HG03442 (cell line): Measurements from ENCODE around the gene TTN.

Experiments
- ATAC-seq: cut with Tn5 transposase; IDR thresholded peaks from one replicate; pipeline ENCODE4 v1.9.1; 2021; ENCODE audit warnings: mild to moderate bottlenecking, moderate library complexity; ENCODE audit not compliant: unreplicated experiment

TTN gene

DNA sequence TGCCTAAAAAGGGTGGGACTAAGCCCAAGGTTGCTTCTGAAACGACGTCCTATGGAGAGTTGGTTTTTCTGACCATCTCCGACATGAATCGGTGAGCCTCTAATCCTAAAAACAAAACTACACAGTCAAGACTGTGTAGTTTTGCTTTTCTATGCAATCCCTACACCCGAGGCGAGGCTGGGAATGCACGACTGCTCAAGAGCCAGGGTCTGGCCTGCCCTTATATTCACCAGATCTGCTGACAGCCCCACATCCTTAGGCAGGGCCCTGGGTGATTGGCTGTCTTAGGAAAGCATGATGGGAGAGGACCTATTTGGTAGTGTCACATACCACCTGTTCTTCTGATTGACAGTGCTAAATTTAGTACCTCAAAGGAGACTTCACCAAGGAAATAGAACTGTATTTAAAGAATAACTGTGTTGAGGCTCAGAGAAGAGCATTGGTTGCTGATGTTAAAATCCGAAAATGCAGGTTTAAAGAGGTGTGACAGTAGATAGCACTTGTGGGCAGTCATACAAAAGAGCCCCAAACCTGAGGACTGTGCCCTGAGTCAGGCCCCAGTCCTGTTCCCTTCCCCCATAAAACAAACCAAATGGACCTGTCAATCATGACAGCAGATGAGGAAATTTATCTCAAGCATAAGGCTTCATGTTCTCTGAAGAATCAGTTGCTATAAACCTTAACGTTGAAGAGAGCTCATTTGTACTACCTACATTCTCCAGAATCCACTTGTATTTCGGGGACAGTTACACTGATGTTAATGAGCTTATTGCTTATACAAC is at the start of gene TTN:
TSS of gene TTN (minus strand) at position 197 of the 782 bp plus-strand sequence. CDS start 2,781 bp downstream, outside the sequence.
- no peak for ATAC-seq

DNA sequence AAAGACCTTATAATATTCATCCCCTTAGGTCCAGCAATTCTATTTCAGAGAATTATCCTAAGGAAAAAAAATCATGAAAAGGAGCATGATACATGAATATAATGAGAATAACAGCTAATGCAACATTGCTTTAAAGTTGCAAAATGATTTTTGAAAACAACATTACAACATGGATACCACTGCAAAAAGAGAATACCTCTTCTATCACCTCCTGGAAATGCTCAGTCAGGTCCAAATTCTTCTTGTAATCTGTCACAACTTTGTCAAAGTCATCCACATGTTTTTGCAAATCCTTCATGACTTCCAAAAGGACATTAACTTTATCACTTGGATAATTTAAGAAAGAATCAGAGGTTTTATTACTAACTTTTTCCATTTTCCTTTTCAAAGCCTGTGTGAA is 47.9 kb upstream of the TTN start:
- ATAC-seq, result no peak

DNA sequence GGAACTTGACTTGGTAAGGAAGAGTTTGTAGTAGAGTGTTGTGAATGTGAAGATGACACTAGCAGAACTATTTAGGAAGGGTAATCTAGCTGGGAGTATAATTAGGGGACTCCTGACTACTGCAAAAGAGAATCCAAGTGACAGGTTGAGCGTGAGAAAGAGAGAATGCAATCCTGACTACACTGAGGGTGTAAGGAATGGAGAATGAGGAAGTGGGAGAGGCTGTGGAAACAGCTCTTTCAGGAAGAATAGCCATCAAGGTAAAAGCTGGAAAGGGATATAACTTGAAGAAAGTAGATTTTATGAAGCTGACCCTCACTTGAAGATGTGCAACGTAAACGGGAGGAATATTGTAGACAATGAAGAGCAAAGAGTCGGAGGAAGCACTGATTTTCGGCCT is 41.1 kb upstream of the TTN start:
- ATAC-seq, result no peak

DNA sequence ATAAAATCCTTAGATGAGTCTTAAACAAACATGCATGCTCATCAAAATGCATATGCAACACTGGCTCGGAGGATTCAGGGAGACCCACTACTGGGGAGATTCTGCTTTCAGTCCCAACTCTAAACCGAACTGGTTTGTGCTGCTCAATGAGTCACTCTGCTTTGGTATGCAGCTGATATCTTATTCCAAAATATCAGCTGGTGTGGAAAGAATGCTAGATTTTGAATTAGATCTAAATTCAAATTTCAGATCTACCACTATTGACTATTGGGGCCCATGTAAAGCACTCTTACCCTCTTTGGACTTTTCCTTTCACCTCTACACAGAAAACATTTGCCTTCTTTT is 39.2 kb upstream of the TTN start:
- no peak for ATAC-seq

DNA sequence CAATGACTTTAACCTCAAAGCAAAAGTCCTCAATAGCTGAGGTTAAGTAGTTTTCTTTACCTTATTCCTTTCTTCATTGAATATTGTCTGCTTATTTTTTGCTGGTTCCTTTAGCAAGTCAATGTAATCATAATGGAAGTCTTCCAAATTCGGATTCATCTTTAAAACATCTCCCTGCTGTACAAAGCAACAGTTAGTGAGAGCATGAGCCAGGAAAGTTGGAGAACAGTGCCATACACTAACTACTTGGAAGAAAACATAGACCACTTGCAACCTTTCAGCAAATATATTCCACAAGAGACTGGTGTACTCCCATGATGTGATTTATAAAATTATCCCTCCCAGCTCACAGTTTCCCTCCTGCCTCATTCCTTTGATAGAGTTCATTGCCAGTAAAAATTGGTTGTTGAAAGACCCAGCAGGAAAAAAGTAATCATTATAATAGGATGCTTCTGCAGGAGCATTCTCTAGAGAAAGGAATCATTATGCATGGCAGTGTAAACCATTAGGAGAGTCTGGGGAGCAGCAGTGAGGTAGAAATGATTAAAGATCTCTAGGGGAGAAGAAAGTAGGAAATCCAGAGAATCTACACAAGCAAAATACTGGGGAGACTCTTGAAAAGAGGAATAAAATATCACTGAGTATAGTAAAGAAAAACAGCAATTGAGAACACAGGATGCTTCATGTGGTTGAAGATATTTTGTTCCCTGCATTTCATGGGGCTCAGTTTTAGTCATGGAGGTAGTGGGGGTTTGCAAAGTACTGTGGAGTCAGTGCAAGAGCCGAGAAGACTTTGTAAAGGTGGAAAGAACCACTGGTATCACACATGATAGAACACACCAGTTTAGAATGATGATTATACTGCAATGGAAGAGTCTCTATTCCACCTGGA is 38.6 kb upstream of the TTN start:
- ATAC-seq, result no peak

DNA sequence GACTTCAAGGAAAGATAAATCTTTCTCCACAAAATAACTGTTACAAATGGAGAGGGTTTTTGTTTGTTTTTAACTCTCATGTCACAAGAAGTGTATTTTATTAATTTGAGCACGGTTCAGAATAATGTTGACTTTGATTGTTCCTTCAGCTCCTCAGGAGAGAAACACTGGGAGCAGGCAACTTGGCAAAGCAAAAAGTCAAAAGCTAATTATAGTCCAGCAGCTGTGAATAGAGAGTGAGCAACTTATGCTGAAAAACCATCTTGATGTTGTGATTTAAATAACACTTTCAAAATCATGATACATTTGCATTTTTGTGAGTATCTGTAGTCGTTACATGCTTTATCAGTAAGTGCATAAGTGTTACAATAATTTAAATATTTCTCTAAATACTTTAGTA is 37.5 kb upstream of the TTN start:
- ATAC-seq, result no peak

DNA sequence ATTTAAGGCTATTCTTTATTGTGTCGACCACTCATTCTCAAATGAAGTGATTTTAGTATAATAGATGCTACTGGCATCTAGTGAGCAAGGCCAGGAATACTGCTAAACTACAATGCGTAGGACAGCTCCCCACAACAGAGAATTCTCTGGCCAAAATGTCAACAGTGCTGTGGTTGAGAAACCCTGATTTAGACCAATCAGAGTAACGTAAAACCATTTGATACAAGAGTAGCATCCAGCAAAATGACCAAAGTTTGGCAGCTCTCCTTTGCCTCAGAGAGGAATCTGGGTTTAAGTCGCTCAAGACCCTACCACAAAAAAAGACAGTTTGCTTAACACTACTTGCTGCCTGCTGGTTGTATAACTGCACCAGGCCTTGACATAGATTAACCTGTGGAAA is 37.0 kb upstream of the TTN start:
- ATAC-seq, result no peak

DNA sequence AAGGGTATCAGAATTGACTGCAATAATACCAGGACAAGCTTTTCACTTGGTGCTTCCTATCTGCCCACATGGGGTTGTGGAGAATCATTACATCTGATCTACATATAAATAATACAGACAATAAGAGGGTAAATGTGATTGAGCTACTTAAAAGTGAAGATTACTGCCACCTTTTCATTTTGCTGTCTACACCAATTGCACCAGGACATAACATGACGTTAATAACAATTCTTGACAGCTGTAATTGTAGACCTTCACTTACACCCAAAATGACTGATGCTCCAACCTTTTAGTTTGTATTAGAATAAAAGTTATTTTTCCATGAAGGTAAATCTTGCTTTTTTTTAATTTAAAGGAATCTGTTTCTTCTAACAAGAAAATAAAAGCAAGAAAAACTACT is 36.5 kb upstream of the TTN start:
- ATAC-seq, result no peak

DNA sequence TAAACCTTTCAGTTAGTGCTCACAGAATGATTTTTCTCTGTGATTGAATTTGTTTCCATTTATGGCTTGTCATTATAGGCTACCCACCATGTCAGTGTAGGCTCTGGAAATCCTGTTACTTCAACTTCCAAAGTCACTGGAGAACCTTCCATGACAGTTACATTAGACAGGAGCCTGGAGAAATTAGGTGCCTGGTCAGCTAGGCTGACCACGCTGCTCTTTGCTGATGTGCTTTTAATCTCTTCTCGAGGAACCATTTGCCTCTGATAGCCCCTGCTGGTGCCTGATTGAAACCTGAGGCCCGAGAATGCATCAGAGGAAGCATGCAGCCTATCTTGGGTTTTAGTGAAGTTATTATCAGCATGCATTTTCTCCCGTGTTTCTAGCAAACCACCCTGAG is 29.6 kb upstream of the TTN start:
- no peak for ATAC-seq

DNA sequence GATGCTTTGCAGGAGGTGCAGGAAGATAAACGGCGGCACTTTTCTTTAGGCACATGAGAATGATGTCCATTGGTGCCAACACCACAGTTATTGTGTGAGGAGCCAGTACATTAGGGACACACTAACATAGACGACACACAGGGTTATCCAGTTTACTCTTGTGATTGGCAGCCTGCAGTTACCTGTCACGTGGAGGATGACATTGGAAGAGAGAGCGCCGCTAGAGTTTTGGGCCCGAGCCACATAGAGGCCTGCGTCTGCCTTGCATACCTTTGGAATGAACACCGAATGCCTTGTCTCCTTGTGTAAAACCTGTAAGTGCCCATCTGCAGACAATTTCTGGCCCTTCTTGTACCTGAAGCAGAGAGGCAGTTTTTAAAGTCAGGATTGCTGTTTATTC is 26.9 kb upstream of the TTN start:
- no peak for ATAC-seq

DNA sequence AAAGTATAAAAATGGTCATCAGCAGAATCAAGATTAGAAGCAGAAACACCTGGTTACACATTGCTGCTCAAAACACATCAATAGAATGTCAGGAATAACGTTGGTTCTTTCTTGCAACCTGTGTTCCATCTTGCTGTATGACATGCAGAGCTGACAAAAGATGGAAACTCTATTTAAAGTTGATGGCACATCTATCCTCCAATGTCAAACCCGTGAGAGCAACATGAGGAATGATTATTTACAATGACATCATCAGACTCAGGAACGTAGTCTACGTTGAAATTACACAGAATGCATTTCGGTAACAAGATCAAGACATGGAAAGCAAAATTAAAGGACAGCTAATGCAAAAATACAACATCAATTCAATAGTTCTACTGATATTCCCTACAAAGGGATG is 26.2 kb upstream of the TTN start:
- no peak for ATAC-seq

DNA sequence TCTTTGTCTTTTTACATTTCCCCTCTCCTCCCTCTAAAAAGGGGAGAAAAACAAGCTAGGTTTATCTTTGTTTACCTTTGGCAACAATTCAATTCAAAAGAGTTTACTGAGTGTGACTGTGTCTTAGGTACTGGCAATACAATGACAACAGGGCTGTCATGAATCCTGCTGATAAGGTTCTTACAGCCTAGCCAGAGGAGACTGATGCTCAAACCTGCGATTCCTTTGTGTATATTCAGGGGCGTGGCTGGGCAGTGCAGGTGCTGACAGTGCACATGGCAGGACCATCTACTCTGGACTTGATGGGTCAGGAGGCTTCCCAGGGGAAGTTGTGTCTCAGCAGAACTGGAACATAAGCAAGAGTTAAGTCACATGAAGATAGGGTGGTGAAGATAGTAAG is 23.2 kb upstream of the TTN start:
- ATAC-seq, result no peak

DNA sequence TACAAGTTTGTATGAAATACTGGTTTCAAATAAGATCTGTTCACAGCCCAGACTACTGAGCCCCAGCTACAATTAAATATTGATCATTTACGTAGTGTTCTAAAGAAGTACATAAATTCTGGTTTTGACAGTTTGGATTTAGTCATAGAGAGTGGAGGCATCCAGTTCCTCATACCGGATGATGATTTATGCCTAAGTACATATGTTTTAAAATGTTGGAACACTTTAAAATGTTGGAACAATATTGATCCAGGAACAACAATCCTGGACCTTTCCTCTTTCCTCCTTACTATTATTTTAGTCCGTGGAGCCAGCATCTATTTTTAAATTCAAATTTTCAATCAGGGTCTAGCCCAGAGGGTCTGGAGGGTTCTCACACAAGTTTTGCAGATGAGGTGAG is 22.8 kb upstream of the TTN start:
- no peak for ATAC-seq

DNA sequence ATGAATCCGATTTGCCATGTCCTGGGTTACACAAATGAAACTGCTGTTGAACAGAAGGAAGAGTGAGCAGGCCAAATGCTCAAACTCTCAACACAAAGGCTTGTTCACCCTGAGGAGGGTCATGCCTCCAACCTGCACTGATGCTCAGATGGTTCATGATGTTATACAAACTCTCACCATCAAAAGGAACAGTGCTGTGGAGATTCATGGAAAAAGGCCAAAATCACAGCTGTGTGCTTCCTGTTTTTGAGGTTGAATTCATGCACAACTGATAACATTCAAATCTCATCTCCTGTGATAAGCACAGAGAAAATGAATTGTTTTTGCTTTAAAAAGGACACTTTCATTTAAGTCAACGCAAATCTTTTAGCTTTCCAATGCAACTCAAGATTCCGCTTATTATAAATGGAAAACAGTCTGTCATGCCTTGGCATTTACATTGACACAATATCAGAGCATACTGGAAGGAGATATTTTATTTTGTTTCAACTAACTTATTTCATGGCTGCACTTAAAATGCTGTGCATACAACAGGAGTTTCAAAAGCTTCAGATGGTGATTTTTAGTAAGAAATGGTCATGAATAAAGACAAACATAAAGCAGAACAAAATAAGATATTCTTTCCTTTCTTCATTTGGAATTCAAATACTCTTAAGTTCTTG is 22.2 kb upstream of the TTN start:
- no peak for ATAC-seq

DNA sequence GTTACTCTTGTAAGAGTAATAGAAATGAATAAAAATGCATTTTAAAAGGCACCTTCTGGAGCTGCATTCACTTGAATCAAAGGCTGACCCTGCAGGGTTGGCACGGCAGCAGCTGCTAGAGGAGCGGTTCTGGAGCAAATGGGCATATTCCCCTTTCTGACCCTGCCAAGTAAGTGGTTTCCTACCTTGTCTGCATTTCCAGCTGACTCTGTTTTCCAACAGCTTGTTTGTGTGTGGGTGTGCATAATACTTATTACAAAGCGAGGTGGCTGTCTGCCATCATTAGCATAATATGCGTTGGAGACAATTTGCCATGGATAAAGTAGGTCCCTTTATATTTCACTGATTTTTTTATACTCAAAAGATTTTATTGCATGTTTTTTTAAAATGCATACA is 21.3 kb upstream of the TTN start:
- ATAC-seq, result no peak

DNA sequence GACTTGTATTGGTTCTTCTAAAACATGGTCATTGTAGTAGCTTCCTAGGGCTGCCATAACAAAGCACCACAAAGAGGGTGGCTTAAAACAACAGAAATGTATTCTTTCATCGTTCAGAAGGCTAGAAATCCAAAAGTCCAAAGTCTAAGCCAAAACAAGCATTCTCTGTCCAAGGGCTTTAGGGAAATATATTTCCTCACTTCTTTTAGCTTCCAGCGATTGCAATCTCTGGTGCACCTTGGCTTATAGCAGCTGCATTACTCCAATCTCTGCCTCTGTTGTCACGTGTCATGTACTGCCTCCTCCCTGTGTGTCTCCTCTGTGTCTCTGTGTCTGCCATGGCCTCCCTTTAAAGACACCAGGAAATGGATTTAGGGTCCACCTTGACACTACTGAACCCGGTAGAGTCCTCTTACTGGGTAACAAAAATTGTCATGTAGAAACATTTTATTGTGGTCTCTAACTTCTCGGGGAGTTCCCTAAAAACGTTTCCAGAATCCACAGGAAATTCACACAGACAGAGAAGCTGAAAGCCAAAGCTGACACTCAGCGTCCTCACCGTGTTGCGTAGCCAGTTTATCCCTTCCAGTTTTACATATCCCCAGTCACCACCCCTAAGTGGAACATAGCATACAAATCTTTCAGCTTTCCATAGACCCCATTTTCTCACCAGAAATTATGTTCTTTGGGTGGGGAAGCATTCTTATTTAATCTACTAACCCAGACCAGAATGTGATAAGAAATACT is 20.7 kb upstream of the TTN start:
- no peak for ATAC-seq

DNA sequence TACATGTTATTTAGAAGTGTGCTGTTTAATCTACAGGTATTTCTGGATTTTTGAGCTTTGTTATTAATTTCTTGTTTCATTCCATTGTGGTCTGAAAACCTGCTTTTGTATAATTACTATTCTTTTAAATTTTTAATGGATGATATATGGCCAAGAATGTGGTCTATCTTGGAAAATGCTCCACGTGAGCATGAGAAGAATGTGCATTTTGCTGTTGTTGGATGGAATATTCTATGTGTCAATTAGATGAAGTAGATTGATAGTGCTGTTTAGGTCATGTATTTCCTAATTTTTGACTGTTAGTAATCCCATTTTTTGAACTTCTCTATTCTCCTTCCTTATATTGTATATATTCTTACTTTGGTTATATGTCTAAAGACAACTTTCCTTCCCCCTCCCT is 19.9 kb upstream of the TTN start:
- no peak for ATAC-seq

DNA sequence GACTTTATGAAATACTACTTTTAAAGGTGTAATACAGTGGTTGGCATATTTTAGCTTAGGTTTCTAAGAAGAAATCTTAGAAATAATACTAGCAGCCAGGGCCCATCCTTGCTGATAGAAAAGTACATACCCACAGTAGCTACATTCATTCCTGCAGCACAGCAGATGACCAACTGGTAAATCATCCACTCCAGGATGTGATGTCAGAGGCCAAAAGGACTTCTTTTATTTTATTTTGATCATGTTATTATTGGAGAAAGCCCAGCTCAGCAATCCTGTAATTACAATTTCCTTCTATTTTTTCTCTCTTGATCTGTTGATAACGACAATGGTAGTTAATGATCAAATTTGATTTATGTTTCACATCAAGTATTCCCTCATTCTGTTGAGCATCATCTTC is 18.0 kb upstream of the TTN start:
- no peak for ATAC-seq

DNA sequence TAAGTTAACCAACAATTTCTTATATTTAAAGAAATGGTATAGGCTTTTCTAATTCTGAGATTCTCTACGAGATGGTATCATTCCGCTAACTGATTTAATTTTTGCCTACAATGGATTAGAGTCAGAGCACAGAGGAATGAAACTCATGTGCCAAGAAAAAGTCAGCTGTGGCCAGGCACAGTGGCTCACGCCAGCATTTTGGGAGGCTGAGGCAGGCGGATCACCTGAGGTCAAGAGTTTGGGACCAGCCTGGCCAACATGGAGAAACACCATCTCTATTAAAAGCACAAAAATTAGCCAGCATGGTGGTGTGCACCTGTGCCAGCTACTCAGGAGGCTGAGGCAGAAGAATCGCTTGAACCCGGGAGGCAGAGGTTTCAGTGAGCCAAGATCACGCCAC is 17.0 kb upstream of the TTN start:
- no peak for ATAC-seq

DNA sequence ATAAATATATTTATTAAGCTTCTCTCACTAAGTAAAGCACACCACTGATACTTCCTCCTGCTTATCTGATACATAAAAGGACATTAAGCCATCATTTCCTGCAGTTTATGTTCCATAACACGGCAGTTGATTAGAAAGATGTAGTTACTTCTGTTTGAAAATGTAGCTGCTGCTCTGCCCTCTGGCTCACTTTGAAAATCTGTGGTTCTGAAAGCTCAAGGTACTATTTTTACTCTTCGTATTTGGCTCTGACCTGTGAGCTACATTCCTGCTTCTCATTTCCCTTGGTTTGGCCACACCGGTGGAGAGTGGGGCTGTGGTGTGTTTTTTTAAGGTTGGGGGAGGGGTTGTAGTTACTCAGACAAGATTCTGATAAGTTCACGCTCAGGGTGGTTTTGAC is 12.8 kb upstream of the TTN start:
- peak; percentile 93 for ATAC-seq
